Dedifferentiated amniotic fluid mesenchymal stem cell (primary cell): ENCODE data around the gene CA4.

ENCODE experiments used
- DNase-seq: peaks from one replicate; pipeline ENCODE4 v3.0.0-alpha.2; 2016; ENCODE audit errors: extremely low spot score

The CA4 gene

DNA sequence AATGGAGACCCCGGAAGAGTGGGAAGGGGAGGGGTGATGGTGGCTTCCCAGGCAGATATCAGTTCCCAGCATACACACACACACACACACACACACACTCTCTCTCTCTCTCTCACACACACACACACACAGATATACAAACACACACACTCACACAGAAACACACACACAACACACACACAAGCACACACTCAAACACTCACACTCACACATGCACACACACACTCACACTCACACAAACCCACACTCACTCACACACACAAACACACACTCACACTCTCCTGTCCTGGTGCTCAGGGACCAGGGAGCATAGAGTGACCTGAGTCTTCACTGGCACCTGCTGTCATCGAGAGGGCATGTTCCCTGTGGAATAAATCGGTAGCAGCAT is 5.6 kb downstream of the CA4 start:
- DNase-seq: no peak

- DNase-seq: no peak
Observed at GRCh38 chr17:60155815-60156214, 6.0 kb downstream of the CA4 start.

DNA sequence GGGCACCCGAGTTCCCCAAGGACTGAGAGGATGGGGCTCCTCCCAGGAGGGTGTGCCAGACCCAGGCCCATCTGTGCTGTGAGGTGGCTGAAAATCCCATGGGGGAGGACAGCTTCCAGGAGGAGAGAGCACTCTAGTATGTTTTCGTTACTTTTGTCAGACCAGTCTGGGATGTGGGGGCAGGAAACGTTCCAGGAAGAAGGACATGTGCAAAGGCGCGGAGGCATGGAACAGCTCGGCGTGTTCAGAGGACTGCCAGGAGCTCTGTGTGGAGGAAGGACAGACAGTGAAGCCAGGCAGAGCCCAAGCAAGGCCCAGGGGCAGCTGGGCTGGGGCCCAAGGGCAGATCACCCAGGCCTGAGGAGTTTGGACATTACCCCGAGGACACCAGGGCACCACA is 7.0 kb downstream of the CA4 start:
- no peak for DNase-seq

- no peak for DNase-seq
Observed at GRCh38 chr17:60157487-60158040, 7.8 kb downstream of the CA4 start.

GRCh38 chr17:60158751-60159478 is 9.1 kb downstream of the CA4 start:
- DNase-seq: no peak

GRCh38 chr17:60159479-60159866 is 9.7 kb downstream of the CA4 start:
- no peak for DNase-seq

GRCh38 chr17:60160829-60161501 is 11.2 kb downstream of the CA4 start:
- DNase-seq: no peak

- DNase-seq: no peak
Observed at GRCh38 chr17:60161598-60162330, 12.0 kb downstream of the CA4 start.

GRCh38 chr17:60163108-60163784 is 13.5 kb downstream of the CA4 start:
- DNase-seq: no peak

GRCh38 chr17:60164164-60164563 is 14.4 kb downstream of the CA4 start:
- DNase-seq: no peak

DNA sequence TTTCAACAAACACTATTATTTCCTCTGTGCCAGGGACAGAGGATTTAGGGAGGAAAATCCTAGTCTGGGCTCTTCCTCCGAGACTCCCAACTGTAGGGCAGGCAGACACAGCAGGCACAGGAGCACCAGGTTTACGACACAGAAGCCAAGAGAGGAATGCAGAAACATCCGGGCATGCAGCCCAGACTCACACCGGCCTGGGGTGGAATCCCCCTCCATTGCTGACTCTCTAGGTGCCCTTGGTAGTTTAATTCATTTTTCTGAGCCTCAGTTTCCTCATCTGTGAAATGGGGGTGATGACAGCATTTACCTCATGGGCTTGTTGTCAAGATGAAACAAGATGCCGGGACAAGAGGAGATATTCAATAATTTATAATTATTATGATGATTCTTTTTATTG is 14.9 kb downstream of the CA4 start:
- no peak for DNase-seq

- no peak for DNase-seq
Observed at GRCh38 chr17:60165223-60165622, 15.4 kb downstream of the CA4 start.

GRCh38 chr17:60165971-60166370 is 16.2 kb downstream of the CA4 start:
- no peak for DNase-seq

DNA sequence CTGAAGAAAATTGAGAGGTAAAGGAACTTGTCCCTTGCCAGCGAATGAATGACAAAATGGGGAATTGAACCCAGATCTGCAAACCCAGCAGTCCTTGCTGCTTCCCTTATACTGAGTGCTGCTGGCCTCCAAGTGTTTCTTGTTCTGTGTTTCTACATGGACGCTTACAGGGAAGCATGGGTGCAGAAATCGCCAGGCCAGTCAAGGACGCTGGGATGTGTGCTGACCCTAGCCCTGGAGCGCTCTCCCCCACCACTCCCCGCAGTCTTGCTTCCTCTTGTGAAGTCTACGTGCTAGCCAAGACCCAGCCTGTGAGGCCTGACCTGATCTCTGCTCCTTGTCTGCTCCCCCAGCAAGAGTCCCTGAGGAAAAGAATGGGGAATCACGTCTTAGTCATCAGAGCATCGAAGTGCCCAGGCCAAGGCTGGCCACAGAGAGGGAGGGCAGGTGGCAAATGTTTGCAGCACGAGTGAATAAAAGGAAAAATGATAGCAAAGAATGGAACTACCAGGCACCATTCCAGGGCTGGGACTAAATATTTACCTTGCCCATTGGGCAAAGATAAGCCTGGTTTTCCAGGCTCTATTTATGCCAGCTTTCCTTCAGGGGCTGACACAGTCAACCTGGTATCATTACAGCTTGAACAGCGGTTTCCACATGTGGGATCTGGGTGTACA is 17.4 kb downstream of the CA4 start:
- no peak for DNase-seq

- DNase-seq: no peak
Observed at GRCh38 chr17:60168654-60169053, 18.9 kb downstream of the CA4 start.

DNA sequence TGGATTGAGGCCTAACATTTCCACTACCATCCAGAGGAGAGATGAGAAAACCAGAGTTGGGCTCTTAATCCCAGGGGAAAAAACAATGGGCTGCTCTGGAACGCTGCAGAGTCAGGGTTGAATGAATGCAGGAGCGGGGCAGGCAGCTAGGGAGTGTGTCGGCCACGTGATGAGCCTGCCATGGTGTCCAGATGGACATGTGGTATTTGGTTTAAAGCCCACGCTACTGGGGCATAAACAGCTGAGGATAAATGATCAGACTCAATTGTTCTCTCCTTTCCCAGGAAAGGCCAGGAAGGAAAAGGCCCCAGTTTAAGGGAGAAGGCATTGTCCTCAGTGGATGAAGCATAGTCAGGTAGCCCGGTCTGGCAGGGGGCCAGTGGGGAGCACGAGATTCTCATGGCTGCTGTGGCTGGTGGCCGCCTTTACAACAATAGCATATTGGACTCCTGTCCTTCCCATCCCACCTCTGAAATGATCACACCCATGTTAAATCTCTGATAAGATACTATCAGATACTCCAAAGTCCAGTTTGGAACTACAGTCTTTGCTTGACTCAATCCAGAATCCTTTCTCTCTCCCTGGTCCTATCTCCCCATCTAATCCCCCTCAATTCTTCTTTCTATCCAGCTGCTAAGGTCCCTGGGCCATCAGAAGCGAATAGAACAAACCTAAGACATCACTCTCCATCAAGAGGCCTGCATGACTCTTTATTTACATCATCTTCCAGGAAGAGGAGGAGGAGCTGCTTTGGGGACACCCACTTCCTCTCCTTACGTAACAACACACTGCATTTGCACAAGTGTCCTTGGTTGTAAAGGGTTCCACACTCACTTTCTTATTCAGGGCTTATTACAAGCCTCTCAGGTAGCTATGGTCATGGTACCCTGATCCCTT is 20.4 kb downstream of the CA4 start:
- no peak for DNase-seq

DNA sequence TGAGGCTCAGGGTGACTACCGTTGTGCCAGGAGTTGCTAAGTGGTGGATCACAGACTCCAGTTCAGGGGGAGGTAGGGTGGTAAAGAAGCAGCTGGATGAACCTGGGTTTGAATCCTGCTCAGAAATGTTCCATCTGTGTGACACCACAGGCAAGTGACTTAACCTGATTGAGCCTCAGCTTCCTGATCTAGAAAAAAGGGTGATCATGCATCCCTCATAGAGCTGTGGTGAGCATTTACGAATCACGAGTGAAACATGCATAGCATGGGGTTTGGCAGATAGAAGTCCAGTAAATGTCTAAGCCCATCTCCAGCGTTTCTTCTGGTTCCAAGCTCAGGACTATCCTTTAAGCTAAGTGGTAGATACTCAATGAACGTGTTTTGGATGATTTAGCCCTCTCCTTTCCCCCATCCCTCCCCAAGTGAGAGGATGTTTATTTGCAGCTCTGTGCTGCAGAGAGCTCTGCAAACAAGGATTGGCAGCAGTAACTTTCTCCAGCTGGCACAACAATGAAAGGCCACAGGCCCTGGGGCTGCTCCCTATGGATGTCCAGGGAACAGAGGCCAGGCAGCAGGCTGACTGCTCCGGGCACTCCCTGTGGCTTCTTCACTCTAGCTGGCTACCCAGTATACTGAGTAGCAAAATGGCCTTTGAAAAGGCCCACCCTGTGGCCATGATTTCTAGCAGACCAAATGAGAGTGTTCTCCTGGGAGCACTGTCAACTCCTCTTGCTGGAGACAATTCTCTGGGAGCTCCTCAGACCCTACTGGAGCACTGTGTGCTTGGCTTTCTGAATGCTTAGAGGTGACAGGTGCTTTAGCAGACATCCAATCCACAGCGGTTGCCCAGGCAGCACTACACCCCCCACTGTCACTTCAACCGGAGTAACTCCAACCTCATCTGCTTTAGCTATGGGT is 21.3 kb downstream of the CA4 start:
- DNase-seq: no peak

GRCh38 chr17:60171753-60172079 is 21.9 kb downstream of the CA4 start:
- no peak for DNase-seq

DNA sequence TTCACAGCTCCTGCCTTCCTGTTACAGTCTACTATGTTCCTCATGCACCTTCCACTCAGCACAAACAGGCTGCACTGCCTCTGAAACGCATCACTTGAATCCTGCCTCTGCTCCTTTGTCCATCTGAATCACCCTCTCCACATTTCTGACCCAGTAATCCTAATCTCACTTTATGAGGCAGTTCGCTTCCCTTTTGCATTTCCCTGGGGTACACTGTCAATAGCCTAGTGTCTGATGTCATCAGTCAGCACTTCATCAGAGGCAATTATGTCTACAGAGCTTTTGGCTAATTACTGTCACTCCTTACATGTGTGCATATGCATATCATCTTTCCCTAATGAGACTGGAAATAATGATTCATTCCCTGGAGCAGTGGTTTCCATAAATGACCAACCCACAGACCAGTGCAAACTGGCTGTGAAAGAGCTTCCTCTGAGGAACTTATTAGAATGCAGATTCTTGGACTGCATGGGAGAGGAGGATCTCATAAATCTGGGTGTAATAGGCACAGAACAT is 23.6 kb downstream of the CA4 start:
- DNase-seq: no peak
